Tibial nerve (tissue), 3 donors: ENCODE results near the gene RASA1.

Experiments used
- CTCF ChIP-seq, 5 experiments: fragments of 200-600 bp in 3 of 5; fragments of 450-650 bp in 2 of 5; sonication (generic) in 3 of 5; IDR thresholded peaks; one replicate each; pipeline ENCODE4 v1.5.1; 2016 to 2019; ENCODE audit warnings: antibody characterized with exemption in 5 of 5, mild to moderate bottlenecking in 3 of 5, moderate library complexity in 2 of 5
- POLR2A ChIP-seq, 2 donors: fragments of 450-650 bp; IDR thresholded peaks; one replicate each; pipeline ENCODE4 v1.6.1; 2017; ENCODE audit warnings: antibody characterized with exemption in 2 of 2, mild to moderate bottlenecking in 2 of 2, moderate library complexity in 2 of 2

GRCh38 chr5:87388129-87388528 lies 120.4 kb downstream of the RASA1 start:
- no peak for TF ChIP-seq CTCF (IDR thresholded peaks at IDR 0.05)
- TF ChIP-seq POLR2A (IDR thresholded peaks at IDR 0.05) = no peak
